Tibial nerve (tissue), 3 donors: ENCODE measurements around the gene KRT222.

Source experiments
- CTCF ChIP-seq, 5 experiments: fragments of 200-600 bp in 3 of 5; fragments of 450-650 bp in 2 of 5; sonication (generic) in 3 of 5; IDR thresholded peaks; one replicate each; pipeline ENCODE4 v1.5.1; 2016 to 2019; ENCODE audit warnings: antibody characterized with exemption in 5 of 5, mild to moderate bottlenecking in 3 of 5, moderate library complexity in 2 of 5
- POLR2A ChIP-seq, 2 donors: fragments of 450-650 bp; IDR thresholded peaks; one replicate each; pipeline ENCODE4 v1.6.1; 2017; ENCODE audit warnings: antibody characterized with exemption in 2 of 2, mild to moderate bottlenecking in 2 of 2, moderate library complexity in 2 of 2

- TF ChIP-seq CTCF (IDR thresholded peaks at IDR 0.05) (no peak), POLR2A (IDR thresholded peaks at IDR 0.05) (no peak)
These were observed 14.5 kb upstream of the KRT222 start for GRCh38 chr17:40679523-40679907.
